ENCODE measurements around the gene CREB5.
A peak's percentile ranks its signal among the peaks of the same experiment; 100 is the strongest.

DNA sequence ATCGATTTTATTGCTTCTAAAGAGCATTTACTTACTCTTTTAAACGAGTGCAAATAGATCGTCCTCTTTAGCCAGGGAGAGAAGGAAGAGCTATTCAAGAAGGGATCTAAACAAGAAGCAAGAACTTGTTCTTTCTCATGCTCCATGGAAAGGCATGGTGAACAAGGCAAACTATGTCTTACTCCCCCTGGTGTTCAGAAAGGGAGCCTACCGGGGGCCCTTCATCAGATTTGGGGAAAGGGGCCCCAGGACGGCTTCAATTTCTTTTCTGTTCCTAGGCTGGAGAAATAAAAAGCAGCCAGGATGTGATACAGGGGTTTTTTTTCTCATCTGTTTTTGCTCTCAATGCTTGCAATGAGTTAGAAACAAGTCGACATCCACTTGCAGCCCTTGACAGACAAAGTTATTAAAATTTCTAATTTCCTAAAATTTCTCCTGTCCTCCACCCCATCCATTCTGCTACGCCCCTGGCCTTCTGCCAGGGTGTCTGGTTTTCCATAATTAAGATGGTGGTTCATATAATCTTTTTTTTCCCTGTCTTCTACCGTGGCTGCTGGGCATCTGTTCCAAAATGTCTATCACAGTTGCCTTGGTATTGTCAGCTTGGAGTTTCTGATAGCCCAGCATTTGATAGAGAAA, 214.4 kb downstream of the CREB5 start:
- TF ChIP-seq, protein P1, sequence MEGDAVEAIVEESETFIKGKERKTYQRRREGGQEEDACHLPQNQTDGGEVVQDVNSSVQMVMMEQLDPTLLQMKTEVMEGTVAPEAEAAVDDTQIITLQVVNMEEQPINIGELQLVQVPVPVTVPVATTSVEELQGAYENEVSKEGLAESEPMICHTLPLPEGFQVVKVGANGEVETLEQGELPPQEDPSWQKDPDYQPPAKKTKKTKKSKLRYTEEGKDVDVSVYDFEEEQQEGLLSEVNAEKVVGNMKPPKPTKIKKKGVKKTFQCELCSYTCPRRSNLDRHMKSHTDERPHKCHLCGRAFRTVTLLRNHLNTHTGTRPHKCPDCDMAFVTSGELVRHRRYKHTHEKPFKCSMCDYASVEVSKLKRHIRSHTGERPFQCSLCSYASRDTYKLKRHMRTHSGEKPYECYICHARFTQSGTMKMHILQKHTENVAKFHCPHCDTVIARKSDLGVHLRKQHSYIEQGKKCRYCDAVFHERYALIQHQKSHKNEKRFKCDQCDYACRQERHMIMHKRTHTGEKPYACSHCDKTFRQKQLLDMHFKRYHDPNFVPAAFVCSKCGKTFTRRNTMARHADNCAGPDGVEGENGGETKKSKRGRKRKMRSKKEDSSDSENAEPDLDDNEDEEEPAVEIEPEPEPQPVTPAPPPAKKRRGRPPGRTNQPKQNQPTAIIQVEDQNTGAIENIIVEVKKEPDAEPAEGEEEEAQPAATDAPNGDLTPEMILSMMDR (IDR thresholded peaks at IDR 0.05 in 8 of 11, conservative IDR thresholded peaks at IDR 0.05 in 3 of 11), result peak in 10 of 11 experiments; percentile 15 to 79 (median 64)
- TF ChIP-seq POLR2A (IDR thresholded peaks at IDR 0.05) (no peak), POLR2AphosphoS5 (IDR thresholded peaks at IDR 0.05) (no peak)

Measured in spleen (tissue), 7 donors.